NOMO-1 treated with DMSO at 0.1 percent for 48 hours (cell line): ENCODE results near the gene CDCA8.

ENCODE experiments used
- DNase-seq: peaks from one replicate; lab custom pipeline; 2025; ENCODE audit not compliant: unreplicated experiment; lab: John Stamatoyannopoulos, UW

The CDCA8 gene

DNA sequence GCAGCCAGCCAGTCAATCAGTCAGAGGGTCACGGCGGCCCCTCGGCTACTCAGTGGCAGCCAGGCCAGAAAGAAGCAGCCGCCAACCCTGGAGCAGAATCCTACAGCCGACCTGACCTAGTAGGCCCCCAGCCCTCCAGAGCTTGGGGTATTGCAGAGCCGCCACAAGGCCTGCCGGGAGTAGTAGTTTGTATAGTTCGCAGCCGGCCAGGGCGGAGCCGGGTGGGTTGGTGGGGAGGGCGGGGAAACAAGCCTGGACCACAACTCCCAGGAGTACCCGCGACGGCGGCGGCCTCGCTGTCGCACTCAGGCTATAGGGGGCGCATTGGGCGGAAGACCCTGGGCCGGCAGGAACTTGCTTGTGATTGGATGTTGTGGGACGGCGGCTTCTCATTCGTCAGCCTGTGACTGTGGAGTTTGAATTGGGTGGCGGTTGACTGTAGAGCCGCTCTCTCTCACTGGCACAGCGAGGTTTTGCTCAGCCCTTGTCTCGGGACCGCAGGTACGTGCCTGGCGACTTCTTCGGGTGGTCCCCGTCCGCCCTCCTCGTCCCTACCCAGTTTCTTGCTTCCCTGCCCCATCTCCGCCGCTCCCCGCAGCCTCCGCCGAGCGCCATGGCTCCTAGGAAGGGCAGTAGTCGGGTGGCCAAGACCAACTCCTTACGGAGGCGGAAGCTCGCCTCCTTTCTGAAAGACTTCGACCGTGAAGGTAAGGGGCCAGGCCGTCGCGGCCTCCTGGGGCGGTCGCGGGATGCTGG is at the start of gene CDCA8:
CDCA8 (plus strand) TSS at position 439 of the 756 bp plus-strand sequence; CDS start at position 614, 175 bp downstream.
- peak; percentile 98 for DNase-seq

DNA sequence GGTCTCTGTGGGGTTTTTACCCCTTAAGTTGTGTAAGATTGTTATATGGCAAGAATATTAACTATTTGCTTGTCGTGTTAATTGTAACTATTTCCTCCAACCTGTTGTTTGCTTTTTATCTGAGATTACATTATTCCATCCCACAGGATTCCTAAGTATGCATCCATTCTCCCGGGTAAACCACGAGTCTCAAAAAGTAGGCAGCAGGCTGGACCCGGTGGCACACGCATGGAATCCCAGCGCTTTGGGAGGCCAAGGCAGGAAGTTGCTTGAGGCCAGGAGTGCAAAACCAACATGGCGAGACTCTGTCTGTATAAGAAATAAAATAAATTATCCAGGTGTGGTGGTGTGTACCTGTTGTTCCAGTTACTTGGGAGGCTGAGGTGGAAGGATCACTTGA is 45.0 kb upstream of the CDCA8 start:
- DNase-seq = no peak

DNA sequence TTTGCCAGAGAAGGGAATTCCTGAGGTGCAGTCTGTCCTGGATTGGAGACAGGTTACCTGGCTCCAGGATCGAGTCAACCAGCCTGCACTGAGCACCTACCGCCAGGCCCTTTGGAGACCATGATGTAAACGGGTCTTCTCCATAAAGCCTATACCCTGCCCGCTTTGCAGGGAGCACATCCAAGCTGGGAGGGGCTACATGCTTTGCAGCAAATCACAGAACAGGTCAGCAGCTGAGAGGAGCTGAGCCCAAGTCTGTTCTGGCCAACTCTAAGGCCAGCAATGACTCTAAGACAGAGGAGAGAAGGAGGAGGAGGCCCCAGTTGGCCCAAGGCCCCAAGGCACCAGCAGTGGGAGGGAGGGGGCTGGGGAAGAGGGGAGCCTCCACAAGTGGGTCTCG is 42.1 kb upstream of the CDCA8 start:
- DNase-seq = no peak

DNA sequence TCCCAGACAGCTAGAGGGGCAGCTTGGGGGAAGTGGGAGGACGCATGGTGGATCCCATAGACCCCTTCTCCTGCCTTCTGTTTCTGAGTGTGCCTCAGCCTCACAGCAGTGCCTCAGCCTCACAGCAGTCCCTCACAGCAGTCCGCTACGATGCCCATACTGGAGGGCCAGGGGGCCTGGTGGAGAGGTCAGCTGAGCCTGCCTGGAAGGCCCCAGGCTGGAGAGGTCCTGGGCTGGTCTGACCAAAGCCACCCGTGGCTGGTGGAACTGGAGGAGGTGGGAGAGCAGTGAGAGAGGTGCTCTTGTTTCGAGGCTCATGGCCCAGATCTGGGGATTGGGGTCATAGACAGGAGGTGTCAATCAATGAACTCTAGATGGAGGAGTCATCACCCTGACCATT is 41.6 kb upstream of the CDCA8 start:
- DNase-seq = no peak

DNA sequence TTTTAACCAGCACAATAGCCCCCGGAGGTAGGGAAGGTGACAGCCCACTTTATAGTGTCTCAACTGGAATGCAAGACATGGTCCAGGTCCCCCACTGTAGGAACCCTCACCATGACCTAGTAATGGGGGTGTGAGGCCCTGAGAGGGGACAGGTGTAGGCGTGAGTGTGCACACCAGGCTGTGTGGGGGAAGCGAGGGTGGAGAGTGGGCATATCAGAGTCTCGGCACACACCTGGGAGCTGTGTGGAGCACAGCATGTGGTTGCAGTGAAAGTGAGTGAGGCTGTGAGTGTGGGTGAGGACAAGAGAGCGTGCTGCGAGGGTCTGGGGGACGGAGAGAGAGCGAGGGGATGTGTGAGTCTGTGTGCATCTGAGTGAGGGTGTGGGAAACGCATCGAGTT is 40.5 kb upstream of the CDCA8 start:
- no peak for DNase-seq

DNA sequence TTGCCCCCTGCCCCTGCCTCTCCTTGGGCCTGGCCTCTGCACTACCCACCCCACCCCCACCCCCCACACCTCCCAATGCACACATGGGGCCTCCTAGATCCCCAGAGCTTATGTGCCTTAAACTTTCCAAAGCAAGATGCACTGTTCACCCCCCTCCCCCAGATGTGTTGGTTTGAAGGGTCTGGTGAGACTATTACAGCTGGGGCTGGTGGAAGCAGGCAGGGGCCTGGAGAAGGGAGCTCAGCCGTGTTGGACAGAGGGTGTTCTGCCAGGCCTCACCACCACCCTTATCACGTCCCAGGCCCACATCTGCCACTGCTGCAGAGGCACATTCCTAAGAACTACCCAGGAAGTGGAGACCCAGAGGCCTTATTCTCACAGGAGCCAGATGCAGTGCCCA is 39.3 kb upstream of the CDCA8 start:
- no peak for DNase-seq

DNA sequence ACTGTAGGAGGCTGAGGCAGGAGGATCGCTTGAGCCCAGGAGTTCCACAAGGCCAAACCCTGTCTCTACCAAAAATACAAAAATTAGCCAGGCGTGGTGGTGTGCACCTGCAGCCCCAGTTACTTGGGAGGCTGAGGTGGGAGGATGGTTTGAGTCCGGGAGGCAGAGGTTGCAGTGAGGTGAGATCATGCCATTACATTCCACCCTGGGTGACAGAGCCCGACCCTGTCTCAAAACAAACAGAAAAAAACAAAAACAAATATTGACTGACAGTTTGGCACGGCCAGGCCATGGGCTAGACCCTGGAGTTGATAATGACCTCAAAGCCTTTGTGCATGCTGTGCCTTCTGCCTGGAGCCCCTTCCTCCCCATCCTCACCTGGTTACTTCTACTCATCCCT is 38.4 kb upstream of the CDCA8 start:
- DNase-seq = no peak

DNA sequence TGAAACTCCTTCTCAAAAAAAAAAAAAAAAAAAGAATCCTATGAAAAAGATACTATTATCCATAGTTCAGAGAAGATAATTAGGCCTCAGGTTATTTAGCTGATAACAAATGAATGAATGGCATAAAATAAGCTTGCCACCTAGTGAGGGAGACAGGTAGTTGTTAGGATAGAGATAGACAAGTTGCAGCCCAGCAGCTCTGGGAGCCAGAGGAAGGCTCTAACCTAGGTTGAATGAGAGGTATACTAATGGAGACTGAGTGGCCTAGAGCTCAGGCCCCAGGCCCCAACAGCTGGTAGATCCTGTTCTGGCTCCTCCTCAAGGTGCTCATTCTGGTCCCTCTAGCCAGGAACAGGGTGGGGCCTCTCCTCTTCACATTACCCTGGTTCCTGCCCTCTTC is 37.0 kb upstream of the CDCA8 start:
- no peak for DNase-seq

DNA sequence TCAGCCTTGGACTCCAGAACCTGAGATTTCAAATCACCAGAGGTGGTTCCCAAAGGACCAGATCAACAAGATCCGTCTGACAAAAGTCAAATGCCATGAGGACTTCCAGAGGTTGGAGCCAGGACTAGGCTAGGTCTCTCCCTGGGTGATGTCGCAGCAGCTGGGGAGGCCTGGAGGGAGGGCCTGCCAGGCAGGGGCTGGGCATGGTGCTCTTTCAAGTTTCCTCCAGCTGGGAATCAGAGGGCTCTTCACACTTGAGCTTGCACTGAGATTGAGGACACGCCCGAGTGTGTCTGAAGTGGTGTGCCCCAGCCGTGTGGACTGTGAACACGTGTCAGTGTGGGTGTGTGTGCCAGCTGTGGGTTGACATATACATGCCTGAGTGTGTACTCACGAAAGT is 36.3 kb upstream of the CDCA8 start:
- DNase-seq = no peak

DNA sequence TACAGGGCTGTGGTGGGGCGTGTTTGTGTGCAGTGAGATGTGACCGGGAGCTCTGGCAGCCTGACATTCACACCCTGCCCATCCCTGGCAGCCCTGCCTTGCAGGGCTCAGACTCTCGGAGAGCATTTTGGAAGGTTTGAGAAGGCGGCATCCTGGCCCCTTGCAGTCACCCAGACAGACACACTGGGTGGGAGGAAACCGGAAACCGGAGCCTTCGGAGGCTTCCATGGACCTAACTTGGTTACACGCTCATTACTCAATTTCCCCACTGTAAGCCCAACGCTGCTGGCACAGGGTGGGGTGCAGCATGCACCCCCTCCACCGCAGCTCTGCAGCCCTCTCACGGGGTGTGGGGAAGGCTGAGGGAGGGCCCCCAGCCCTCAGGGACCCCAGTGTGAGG is 35.4 kb upstream of the CDCA8 start:
- DNase-seq = no peak

DNA sequence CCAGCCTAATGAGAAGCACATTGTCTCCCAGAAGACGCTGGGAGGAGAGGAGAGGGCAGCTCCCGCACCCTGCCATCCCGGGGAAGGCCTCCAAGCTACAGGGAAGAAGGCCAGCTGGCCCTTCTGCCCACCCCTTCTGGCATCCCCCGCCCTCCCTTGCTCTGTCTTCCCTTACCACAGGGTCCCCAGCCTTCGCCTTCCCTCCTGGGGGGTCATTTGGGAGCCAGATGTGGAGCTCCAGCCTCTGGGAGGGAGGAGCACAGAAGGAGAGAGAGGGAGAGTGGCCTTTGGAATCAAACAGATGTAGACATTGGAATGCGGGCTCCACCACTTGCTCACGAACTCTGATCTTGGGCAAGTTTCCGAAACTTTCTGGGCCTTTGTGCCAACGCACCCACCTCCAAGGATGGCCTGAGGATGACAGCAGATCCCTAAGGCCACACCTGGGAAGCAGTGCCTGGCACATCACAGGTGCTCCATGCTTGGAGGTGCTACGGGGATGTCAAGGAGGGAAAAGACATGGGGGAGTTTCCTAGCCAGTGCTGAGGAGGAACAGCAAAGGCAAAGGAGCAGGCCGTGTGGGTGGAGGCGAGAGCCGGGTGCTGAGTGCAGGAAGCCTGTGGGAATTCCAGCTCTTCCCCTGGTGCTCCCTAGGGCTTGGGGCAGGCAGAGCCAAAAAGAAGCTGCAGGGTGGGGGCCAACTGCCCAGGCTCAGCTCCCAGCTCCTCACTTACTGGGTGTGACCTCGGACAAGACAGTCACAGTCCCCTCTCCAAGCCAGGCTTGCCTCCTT is 34.5 kb upstream of the CDCA8 start:
- DNase-seq = no peak

DNA sequence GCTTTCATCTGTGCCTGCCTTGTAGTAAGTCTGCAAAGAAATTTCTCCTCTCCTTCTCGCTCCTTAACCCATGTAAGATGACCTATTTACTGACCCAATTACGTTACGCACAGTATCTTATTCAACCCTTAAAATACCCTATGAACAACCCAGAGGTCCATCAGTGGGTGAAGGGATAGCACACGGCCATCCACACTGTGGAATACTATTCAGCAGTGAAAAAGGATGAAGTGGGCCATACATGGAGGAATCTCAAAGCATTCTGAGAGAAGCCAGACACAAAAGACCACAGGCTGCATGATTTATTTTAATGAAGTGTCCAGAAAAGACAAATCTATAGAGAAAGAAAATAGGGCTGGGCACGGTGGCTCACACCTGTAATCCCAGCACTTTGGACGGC is 33.8 kb upstream of the CDCA8 start:
- no peak for DNase-seq

DNA sequence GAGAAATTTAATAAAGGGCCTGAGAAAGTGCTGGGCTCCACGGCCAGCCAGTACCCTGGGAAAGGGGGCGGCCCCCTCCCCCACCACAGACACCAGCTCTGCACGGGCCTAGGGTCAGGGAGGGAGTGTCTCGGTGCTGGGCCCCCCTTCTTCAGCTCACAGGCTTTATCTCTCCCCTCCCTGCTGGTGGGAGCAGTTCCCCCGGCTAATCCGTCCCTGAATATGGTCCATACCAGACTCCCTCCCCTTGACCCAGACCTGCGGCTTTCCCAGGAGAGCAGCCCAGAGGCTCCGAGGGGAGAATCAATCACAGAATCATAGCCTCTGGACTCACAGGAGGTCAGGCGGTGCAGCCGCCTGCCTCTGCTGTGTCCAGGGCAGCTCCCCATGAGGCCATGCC is 31.7 kb upstream of the CDCA8 start:
- DNase-seq = no peak

DNA sequence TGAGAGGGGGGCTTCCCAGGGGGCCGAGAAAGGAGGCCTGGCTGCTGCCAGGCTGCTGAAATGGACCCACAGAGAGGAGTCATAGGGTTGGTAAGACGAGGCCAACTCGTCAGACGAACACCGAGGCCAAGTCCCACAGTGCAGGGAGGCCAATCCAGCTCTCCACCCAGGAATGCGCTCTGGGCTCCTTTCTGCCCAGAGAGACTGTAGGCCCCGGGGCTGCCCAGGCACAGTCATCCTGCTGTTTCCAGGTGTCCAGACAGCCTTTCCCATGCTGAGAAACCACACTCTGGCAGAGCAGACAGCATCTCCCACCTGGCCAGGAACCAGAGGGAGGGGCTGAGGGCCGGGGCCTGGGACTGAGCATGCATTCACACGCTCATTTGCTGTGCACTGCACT is 30.9 kb upstream of the CDCA8 start:
- DNase-seq = no peak

DNA sequence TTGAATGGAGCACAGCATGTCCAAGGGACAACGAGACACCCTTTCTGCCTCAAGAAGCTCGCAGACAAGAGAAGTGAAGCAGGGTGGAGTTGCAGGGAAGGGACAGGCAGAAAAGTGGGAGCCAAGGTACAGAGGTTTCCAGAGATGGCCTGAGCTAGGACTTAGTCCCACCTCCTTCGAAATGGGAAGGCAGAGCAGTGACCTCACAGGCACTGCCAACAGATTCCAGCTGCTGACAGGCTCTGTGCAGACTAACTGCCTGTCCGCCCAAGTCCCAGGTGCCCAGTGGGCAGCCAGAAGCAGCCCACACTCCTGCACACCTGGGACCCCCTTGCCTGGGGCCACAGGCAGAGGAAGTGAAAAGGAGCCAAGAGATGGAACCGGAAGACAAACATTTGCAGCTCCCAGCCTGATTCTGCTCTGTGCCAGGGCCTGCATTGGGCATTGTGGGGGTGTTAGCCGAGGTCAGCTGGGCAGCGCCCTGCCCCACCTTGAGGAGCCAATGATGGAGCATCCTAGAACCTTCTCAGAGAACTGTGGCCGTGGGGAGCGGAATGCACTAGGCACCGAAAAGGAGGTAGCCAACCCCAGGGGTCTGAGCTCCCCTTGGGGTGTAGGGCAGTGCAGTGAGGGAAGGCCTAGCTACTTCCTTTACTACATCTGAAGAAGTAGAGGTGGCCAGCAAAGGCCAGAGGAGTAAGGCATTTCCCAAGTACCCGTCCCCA is 30.1 kb upstream of the CDCA8 start:
- DNase-seq = no peak

DNA sequence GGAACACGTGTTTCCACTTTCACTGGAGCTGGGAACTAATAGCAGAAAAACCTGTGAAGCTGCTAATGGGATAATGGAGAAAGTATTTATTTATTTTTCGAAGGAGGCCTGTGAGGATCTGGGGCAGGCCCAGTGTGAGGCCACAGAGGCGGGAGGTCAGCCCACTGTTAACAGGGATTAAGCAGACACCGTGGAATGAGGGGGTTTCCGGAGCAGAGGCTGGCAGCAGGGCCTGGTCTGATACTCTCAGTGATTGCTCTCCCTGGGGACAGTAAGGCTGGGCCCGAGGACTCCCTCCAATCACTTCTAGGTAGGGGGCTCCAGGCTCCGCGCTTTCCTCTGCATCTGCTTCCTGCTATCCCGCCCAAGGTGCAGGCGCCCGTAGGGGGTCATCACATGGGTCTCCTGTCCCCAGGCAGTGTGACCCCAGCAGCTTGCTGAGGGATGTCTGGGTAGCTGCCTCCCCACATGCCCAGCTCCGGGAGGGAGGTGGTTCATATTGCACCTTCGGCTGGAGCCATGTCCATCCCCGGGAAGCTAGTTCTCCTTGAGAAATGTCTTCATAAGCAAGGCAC is 28.8 kb upstream of the CDCA8 start:
- DNase-seq = no peak

DNA sequence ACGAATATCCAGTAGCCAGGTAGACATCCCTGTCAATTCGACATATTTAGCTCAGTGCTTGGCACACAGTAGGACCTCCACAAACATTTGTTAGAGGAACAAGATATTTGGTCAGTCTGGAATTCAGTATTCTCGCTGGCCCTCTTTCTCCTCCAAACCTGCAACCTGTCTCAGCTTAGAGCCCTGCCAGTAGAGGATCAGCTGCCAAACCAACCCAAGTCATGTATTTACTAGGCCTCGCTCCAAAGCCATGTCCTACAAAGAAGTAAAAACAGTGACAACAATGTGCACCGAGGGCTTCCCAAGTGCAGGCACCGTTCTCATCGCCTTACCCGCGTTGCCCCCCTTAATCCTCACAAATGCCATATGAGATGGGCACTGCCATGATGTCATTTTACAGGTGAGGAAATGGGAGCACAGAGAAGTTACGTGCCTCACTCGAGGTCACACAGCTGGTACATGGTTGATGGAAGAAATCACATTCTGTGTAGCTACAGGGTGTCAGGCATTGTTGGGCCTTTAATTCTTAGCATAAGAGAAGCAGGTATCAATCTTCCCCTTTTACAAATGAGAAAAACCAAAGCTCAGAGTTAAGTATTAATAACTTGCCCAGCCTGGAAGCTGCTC is 26.0 kb upstream of the CDCA8 start:
- no peak for DNase-seq

DNA sequence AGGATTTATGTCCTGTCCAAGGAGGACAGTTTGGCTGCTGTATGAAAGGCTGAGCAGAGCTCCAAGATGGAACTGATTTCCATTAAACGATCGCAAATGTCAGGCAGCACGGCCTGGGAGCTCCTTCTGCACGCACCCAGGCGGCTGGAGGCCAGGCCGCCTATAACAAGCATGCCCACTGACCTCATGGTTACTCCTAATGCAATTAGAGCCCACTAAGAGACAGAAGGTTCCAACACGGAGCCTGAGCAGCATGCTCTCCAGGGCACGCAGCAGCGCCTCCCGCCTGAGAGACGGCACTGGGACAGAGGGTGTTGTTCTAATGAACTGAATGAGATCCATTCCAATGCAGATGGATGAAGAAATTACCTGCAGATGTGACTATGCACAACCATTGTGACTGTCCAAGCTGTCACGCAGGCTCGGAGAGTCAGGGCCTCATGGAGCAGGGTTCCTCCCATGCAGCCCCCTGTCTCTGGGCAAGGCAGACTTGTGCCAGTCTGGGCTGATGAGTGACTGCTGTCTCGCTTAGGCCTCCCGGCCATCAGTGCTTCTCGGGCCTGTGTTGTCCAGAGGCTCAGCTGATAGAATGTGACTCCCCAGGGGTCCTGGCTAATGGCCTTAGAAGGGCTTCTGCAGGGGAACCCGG is 25.2 kb upstream of the CDCA8 start:
- no peak for DNase-seq

DNA sequence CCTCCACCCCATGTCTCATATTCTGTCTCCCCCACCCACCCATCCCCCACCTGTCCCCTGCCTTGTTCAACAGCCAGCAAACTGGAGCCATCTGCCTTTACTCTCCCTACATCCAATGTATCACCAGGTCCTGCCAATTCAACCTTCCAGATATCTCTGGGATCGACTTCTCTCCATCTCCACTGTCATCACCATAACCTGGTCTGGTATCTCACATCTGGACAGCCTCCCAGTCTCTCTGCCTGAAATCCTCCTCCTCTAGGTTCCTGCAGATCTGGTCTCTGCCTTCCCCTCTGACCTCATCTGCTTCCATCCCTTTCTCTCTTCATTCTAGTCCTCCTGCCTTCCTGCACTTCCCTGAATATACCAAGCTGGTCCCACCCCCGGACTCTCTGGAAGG is 22.2 kb upstream of the CDCA8 start:
- DNase-seq = no peak

DNA sequence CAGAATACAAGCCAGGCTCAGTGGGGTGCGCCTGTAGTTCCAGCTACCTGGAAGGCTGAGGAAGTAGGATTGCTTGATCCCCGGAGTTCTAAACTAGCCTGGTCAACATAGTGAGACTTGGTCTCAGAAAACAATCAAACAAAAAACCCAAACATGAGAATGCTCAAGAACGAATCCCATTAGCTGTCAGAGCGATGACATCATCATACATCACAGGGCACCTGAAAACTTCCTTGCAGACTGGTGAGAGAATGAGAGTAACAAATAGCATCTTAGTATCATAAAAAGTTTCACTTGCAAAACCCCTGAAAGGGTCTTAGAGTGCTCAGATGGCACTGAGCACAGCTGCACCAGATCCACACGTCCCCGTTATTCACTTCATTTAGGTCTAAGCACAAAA is 21.1 kb upstream of the CDCA8 start:
- DNase-seq = no peak
